Suprapubic skin (tissue), 3 donors: ENCODE measurements around the gene ZG16.

Source experiments
- EP300 ChIP-seq: sonication (generic); formaldehyde crosslinking; IDR thresholded peaks from one replicate; pipeline ENCODE4 v1.6.1; 2017; ENCODE audit warnings: antibody characterized with exemption
- POLR2A ChIP-seq, 2 donors: fragments of 450-650 bp; IDR thresholded peaks; one replicate each; pipeline ENCODE4 v1.6.1; 2017; ENCODE audit warnings: antibody characterized with exemption in 2 of 2, mild to moderate bottlenecking in 2 of 2, moderate library complexity in 2 of 2
- TF ChIP-seq, protein P1 (sequence below), 2 donors: fragments of 200-600 bp in 1 of 2; fragments of 450-650 bp in 1 of 2; sonication (generic) in 1 of 2; IDR thresholded peaks; one replicate each; pipeline ENCODE4 v1.5.1; 2016 to 2019; ENCODE audit warnings: antibody characterized with exemption in 2 of 2, mild to moderate bottlenecking in 1 of 2, moderate library complexity in 1 of 2

DNA sequence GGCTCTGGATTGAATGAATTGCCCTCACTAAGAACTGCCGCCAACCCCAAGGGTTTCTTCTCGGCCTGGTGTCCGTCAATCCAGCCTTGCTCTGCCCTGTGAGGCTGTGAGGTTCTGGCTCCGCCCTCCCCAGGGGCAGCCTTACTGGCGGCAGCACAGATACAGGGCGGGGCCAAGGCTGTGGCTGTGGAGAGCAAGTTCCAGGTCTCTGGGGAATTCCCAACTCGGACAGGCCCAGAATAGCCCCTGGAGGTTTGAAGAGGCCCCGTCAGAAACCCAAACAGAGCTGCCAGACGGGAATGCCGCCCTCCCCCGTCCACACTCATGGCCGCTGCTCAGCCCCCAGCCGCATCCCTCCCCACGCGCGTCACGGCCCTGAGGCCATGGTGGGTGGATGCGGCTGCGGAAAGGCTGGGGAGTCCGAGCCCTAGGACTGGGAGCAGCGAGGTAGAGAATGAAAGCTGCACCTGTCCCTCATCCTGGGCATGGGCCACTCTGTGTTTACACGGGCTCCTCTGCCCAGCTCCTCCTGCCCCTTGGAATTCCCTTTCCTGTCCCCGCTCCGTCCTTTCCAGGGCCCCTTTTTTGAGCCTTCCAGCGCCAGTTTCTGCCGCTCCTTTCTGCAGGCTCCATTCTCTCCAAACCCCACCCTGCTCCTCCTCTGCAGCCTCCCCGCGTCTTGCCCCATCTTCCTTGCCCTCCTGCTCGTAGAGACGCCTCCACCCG is 33.3 kb downstream of the ZG16 start:
- TF ChIP-seq, protein P1, sequence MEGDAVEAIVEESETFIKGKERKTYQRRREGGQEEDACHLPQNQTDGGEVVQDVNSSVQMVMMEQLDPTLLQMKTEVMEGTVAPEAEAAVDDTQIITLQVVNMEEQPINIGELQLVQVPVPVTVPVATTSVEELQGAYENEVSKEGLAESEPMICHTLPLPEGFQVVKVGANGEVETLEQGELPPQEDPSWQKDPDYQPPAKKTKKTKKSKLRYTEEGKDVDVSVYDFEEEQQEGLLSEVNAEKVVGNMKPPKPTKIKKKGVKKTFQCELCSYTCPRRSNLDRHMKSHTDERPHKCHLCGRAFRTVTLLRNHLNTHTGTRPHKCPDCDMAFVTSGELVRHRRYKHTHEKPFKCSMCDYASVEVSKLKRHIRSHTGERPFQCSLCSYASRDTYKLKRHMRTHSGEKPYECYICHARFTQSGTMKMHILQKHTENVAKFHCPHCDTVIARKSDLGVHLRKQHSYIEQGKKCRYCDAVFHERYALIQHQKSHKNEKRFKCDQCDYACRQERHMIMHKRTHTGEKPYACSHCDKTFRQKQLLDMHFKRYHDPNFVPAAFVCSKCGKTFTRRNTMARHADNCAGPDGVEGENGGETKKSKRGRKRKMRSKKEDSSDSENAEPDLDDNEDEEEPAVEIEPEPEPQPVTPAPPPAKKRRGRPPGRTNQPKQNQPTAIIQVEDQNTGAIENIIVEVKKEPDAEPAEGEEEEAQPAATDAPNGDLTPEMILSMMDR (IDR thresholded peaks at IDR 0.05): no peak
- TF ChIP-seq EP300: no peak
- no peak for TF ChIP-seq POLR2A (IDR thresholded peaks at IDR 0.05)
